ENCODE results near the gene DGKI.

DNA sequence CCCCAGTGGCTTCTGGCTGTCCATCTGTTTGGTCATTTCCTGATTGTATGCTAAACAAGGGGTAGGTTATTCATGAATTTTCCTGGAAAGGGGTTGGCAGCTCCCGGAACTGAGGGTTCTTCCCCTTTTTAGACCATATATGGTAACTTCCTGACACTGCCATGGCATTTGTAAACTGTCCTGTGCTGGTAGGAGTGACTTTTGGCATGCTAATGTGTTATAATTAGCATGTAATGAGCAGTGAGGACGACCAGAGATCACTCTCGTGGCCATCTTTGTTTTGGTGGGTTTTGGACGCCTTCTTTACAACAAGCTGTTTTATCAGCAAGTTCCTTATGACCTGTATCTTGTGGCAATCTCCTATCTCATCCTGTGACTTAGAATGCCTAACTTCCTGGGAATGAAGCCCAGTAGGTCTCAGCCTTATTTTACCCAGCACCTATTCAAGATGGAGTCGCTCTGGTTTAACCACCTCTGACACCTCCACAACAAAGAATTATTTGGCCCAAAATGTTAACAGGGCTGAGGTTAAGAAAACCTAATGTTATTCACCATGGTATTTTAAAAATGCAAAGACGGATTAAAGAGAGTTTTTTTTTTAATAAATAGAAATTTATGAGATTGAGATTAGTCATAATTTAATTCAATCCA, 500.9 kb downstream of the DGKI start:
- TF ChIP-seq SAP130 (CRISPR knock-in tag; IDR thresholded peaks at IDR 0.05; ENCODE audit: low read depth) (no peak), SMC3 (IDR thresholded peaks at IDR 0.05; ENCODE audit: low read length) (no peak), RNF2 (conservative IDR thresholded peaks at IDR 0.05; ENCODE audit: low read depth) (no peak)
